Ramos (cell line): ENCODE data around the gene PATJ.
"Not testable (repeated sequence)": the region's sequence is repeated elsewhere in the genome, so short reads cannot be mapped to it uniquely, and the experiment has no call there.

Source experiments
- in situ Hi-C: fragments of 300-500 bp; cut with MboI; formaldehyde crosslinking; loops from one replicate; pipeline ENCODE4 v1.14.3; 2022; ENCODE audit warnings: low sequenced_read_pairs; ENCODE audit not compliant: unreplicated experiment

Gene PATJ

GRCh38 chr1:61930116-61930645, 187.9 kb downstream of the PATJ start:
- in situ Hi-C loops: no loop called here

GRCh38 chr1:61931587-61932279, 189.5 kb downstream of the PATJ start:
- in situ Hi-C loops: no loop called here

GRCh38 chr1:61935516-61935915, 193.2 kb downstream of the PATJ start:
- in situ Hi-C loops: no loop called here

GRCh38 chr1:61936839-61937238, 194.6 kb downstream of the PATJ start:
- in situ Hi-C loops: no loop called here

GRCh38 chr1:61941794-61942193, 199.5 kb downstream of the PATJ start:
- in situ Hi-C loops: no loop called here

- in situ Hi-C loops: no loop called here
Observed at GRCh38 chr1:61942856-61943255, 200.6 kb downstream of the PATJ start.

GRCh38 chr1:61948685-61949084, 206.4 kb downstream of the PATJ start:
- in situ Hi-C loops: not testable (repeated sequence)

- in situ Hi-C loops: no loop called here
Observed at GRCh38 chr1:61950418-61950817, 208.1 kb downstream of the PATJ start.

GRCh38 chr1:61951731-61952580, 209.7 kb downstream of the PATJ start:
- in situ Hi-C loops: no loop called here

- in situ Hi-C loops: no loop called here
Observed at GRCh38 chr1:61952675-61953074, 210.4 kb downstream of the PATJ start.

- in situ Hi-C loops: no loop called here
Observed at GRCh38 chr1:61953076-61953789, 211.0 kb downstream of the PATJ start.

GRCh38 chr1:61953790-61954150, 211.5 kb downstream of the PATJ start:
- in situ Hi-C loops: no loop called here

- in situ Hi-C loops: no loop called here
Observed at GRCh38 chr1:61955261-61955660, 213.0 kb downstream of the PATJ start.

GRCh38 chr1:61956016-61956645, 213.9 kb downstream of the PATJ start:
- in situ Hi-C loops: no loop called here

- in situ Hi-C loops: no loop called here
Observed at GRCh38 chr1:61956784-61957183, 214.5 kb downstream of the PATJ start.

GRCh38 chr1:61961009-61961408, 218.7 kb downstream of the PATJ start:
- in situ Hi-C loops: no loop called here

- in situ Hi-C loops: no loop called here
Observed at GRCh38 chr1:61962631-61963030, 220.4 kb downstream of the PATJ start.

GRCh38 chr1:61966450-61967225, 224.4 kb downstream of the PATJ start:
- in situ Hi-C loops: not testable (repeated sequence)

GRCh38 chr1:61967750-61968149, 225.5 kb downstream of the PATJ start:
- in situ Hi-C loops: no loop called here

- in situ Hi-C loops: no loop called here
Observed at GRCh38 chr1:61968869-61969268, 226.6 kb downstream of the PATJ start.
